Measurements from ENCODE around the gene HSPB7.

HSPB7 gene

DNA sequence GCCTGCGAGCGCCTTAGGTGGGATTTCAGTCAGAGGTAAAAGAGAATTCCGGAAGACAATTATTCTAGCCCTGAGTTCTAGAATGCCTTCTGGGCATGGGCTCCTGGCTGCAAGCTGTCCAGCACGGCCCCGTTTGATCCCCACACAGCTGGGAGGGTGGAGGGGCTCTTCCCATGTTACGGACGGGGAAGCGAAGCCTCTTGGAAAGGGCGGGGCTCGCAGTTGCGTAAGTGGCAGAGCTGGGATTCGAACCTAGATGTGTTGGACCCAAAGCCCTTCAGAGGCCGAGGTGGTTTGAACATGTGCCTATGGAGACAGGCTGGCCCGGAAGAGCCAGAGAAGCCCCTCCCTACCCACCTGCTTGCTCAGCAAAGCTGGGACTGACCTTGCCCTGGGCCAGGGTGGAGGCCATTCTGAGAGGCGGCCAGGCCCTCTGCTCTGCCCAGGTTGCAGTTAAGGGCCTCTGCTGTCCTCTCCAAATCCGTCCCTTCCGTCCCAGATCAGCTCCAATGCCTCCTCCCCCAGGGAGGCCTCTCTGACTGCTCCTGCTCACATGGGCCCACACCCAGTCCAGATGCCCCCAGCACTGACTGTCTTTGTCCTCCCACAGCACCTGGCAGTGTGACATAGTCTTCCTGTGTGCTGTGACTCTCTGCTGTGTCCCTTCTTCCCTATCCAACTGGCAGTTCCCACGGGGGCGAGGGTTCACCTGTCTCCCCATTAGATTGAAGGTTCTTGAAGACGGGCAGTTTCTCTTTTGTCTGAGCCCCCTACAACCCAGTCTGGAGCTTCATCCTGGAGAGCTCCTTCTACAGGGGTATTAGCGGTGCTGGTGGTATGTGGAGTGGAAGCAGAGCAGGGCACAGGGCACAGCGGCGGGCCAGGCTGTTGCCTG, 1.2 kb upstream of the HSPB7 start:
- DNase-seq (ENCODE audit: extremely low read depth, insufficient read length): no peak
- Histone ChIP-seq H3K4me3 (replicated peaks; ENCODE audit: low read depth, low read length) (no peak overlapping the region), H3K36me3 (ENCODE audit: control insufficient read depth, insufficient read depth, low read length) (no peaks in the 10 kb centered on the region), H3K27me3 (replicated peaks; ENCODE audit: control insufficient read depth, insufficient read depth, low read length) (peaks cover 5% of the 10 kb centered on the region; the same call in 1 of the 2 replicates)
- TF ChIP-seq, protein P1, sequence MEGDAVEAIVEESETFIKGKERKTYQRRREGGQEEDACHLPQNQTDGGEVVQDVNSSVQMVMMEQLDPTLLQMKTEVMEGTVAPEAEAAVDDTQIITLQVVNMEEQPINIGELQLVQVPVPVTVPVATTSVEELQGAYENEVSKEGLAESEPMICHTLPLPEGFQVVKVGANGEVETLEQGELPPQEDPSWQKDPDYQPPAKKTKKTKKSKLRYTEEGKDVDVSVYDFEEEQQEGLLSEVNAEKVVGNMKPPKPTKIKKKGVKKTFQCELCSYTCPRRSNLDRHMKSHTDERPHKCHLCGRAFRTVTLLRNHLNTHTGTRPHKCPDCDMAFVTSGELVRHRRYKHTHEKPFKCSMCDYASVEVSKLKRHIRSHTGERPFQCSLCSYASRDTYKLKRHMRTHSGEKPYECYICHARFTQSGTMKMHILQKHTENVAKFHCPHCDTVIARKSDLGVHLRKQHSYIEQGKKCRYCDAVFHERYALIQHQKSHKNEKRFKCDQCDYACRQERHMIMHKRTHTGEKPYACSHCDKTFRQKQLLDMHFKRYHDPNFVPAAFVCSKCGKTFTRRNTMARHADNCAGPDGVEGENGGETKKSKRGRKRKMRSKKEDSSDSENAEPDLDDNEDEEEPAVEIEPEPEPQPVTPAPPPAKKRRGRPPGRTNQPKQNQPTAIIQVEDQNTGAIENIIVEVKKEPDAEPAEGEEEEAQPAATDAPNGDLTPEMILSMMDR (IDR thresholded peaks at IDR 0.05; ENCODE audit: insufficient read depth, low read length, poor library complexity, severe bottlenecking): no peak

DNA sequence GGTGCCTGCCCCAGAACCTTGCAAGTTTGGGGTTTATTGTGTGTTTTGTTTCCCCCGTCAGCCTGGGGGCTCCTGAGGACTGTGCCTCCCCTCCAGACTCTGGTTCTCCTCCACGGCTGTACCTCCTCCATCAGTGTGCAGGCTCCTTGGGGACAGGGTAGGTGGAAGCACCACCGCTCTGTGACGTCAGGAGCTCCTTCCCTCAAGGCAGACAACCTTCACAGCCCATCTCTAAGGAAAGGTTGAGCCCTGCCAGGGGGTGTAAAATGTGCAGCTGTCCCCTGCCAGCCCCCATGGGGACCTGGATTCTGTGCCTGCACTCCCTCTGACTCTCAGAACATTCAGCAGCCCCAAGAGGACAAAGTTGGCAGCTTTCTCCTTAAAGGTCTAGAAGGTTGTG, 465 bp upstream of the HSPB7 start:
- Histone ChIP-seq H3K36me3 (ENCODE audit: control insufficient read depth, insufficient read depth, low read length) (no peaks in the 10 kb centered on the region), H3K27me3 (replicated peaks; ENCODE audit: control insufficient read depth, insufficient read depth, low read length) (peaks cover 5% of the 10 kb centered on the region; the same call in 1 of the 2 replicates), H3K4me3 (replicated peaks; ENCODE audit: low read depth, low read length) (no peak overlapping the region)
- TF ChIP-seq, protein P1 (IDR thresholded peaks at IDR 0.05; ENCODE audit: insufficient read depth, low read length, poor library complexity, severe bottlenecking): no peak
- no peak for DNase-seq (ENCODE audit: extremely low read depth, insufficient read length)

DNA sequence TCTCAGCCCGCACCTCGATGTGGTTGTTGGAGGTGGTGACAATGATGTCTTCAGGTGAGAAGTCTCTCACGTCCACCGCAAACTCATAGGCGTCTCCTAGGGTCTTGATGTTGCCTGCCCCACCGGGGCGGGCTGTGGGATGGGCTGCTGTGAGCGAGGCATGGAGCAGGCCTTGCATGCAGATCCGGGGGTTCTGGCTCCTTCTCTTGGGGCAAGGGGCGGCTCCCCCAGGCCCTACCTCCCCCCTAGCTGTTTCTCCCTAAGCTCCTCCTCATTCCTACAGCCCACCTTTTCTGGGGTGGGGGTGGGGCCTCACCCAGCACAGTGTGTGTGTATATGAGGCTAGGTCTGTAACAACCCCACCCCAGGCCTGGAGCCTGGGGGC, 775 bp downstream of the HSPB7 start:
- TF ChIP-seq, protein P1 (IDR thresholded peaks at IDR 0.05; ENCODE audit: insufficient read depth, low read length, poor library complexity, severe bottlenecking): no peak
- Histone ChIP-seq H3K36me3 (ENCODE audit: control insufficient read depth, insufficient read depth, low read length) (no peaks in the 10 kb centered on the region), H3K27me3 (replicated peaks; ENCODE audit: control insufficient read depth, insufficient read depth, low read length) (peaks cover 4% of the 10 kb centered on the region; the same call in 1 of the 2 replicates), H3K4me3 (replicated peaks; ENCODE audit: low read depth, low read length) (no peak overlapping the region)
- DNase-seq (ENCODE audit: extremely low read depth, insufficient read length): no peak

DNA sequence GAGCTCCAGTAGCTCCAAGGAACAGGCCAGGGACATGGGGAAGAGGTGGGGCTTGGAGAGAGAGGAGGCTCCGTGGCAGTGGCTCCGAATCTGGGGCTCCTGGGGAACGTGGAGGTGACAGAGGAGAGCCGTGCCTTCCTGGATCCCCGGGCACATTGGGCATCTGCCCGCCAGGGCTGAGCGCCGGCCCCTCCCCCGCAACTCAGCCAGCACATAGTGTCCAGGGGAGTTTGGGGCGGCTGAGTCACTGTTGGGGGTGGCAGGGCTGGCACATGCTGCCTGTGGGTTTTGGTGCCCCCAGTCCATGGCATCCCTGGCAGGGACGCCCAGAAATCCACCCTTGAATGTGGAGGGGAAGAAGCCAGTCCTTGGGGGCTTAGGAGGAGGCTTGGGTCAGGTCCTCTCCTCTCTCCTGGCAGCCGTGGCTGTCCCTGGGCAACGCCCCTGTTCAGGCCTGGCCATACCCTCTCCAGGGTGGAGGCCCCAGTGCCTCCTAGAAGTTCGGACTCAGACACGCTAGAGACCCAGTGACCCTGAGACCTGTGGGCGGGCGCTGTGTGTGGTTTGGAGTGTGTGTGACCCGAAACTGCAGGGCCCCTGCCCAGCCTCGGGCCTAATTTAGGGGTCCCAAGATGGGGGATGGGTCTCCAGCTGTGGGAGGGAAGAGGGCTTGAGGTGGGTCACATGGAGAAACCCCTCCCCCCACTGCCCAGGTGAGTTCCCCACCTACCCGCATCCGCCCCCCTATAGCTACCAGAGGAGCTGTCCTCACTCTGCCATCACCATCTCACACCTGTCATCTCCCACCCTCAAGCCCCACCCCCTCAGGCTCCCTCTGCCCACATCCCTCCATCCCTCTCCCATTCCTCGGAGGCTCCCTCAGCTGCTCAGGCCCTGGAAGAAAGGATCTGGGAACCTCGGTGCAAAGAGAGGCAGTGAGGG, 1.6 kb downstream of the HSPB7 start:
- Histone ChIP-seq H3K4me3 (replicated peaks; ENCODE audit: low read depth, low read length) (no peak overlapping the region), H3K36me3 (ENCODE audit: control insufficient read depth, insufficient read depth, low read length) (no peaks in the 10 kb centered on the region), H3K27me3 (replicated peaks; ENCODE audit: control insufficient read depth, insufficient read depth, low read length) (peaks cover 4% of the 10 kb centered on the region; the same call in 1 of the 2 replicates)
- TF ChIP-seq, protein P1 (IDR thresholded peaks at IDR 0.05; ENCODE audit: insufficient read depth, low read length, poor library complexity, severe bottlenecking): no peak
- no peak for DNase-seq (ENCODE audit: extremely low read depth, insufficient read length)

DNA sequence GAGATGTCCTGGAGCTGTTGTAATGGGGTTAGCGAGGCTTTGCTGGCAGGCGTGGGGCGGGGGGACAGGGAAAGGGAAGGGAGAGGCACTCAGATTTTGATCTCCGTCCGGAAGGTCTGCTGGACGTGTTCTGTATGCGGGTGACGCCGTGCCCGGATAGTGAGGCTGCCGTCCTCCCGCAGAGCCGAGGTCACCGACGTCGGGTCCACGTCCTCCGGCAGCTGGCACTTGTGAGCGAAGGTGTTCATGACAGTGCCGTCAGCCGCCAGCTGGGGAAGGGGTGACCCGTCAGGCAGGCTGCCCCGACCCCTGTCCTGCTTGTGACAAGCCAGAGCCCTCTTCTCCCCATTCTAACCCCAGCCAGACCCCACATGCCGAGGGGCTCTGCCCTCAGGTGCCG, 2.4 kb downstream of the HSPB7 start:
- TF ChIP-seq, protein P1 (IDR thresholded peaks at IDR 0.05; ENCODE audit: insufficient read depth, low read length, poor library complexity, severe bottlenecking): no peak
- Histone ChIP-seq H3K4me3 (replicated peaks; ENCODE audit: low read depth, low read length) (no peak overlapping the region), H3K36me3 (ENCODE audit: control insufficient read depth, insufficient read depth, low read length) (no peaks in the 10 kb centered on the region), H3K27me3 (replicated peaks; ENCODE audit: control insufficient read depth, insufficient read depth, low read length) (peaks cover 4% of the 10 kb centered on the region; the same call in 1 of the 2 replicates)
- no peak for DNase-seq (ENCODE audit: extremely low read depth, insufficient read length)

All from GM06990 (cell line).